Heart right ventricle (tissue), 16 donors: Measurements from ENCODE around the gene PLIN4. TPM values are rescaled to one million over a fixed set of nuclear protein-coding genes. Genes with fewer than 3 reads are reported as not detected.

Experiments used
- ATAC-seq, 8 donors: fragments of 200-7000 bp; cut with Tn5 transposase; one replicate each; pipeline ENCODE4 v1.9.1; 2020; ENCODE audit warnings: mild to moderate bottlenecking in 8 of 8, moderate library complexity in 8 of 8, moderate number of reproducible peaks in 1 of 8
- DNase-seq, 2 donors: peaks; one replicate each; pipeline ENCODE4 v3.0.0-alpha.2; 2020
- H3K27ac ChIP-seq, 10 donors: fragments of 200-600 bp; sonication (generic) in 2 of 10; one replicate each; pipeline versions ENCODE4 v1.5.0 to v1.8.0; 2020 to 2022; ENCODE audit warnings: mild to moderate bottlenecking in 3 of 10
- H3K27me3 ChIP-seq, 7 donors: fragments of 200-600 bp; one replicate each; pipeline ENCODE4 v1.8.0; 2021 to 2022; ENCODE audit warnings: mild to moderate bottlenecking in 2 of 7
- H3K36me3 ChIP-seq, 9 donors: fragments of 200-600 bp; sonication (generic) in 1 of 9; one replicate each; pipeline versions ENCODE4 v1.5.0 to v1.8.0; 2020 to 2022; ENCODE audit warnings: mild to moderate bottlenecking in 2 of 9
- H3K4me1 ChIP-seq, 9 donors: fragments of 200-600 bp; sonication (generic) in 1 of 9; one replicate each; pipeline versions ENCODE4 v1.5.0 to v1.8.0; 2020 to 2022; ENCODE audit warnings: mild to moderate bottlenecking in 4 of 9
- H3K4me3 ChIP-seq, 10 donors: fragments of 200-600 bp; sonication (generic) in 2 of 10; one replicate each; pipeline versions ENCODE4 v1.5.0 to v1.8.0; 2020 to 2022; ENCODE audit warnings: mild to moderate bottlenecking in 7 of 10, moderate library complexity in 2 of 10
- H3K9me3 ChIP-seq, 11 donors: fragments of 200-600 bp in 10 of 11; sonication (generic) in 2 of 11; one replicate each; pipeline versions ENCODE4 v1.5.0 to v1.8.0; 2013 to 2022; ENCODE audit warnings: mild to moderate bottlenecking in 2 of 11, control low read depth in 1 of 11, moderate library complexity in 1 of 11
- WGBS, 2 donors: extraction: QIAGEN DNeasy Blood & Tissue Kit; methylation state at CpG; one replicate each; pipeline ENCODE4 v1.1.7; 2013; ENCODE audit warnings: inconsistent platforms in 1 of 2; 5-methylcytosine and 5-hydroxymethylcytosine counted together
- intact Hi-C, 10 donors: fragments of 100-400 bp; cut with DNase I; formaldehyde crosslinking; loops; one replicate each; pipeline versions ENCODE4 v1.11.1 to v1.14.2; 2022
- polyA plus RNA-seq, 2 donors: library from polyadenylated mRNA; stranded (reverse); fragments of 200-250 nt; gene quantifications; one replicate each; pipeline ENCODE4 v1.2.3, GENCODE V29; 2013
- total RNA-seq, 10 donors: library from RNA; stranded (reverse); fragmentation: NEBNext Ultra II Directional in 3 of 10; extraction: Animal tissue kit (Norgen Biotek cat#: 25700) in 3 of 10; gene quantifications; one replicate each; pipeline versions ENCODE4 v1.2.1 to v1.2.4, GENCODE V29; 2021 to 2023
- TF ChIP-seq, protein P1 (sequence below), 9 donors: fragments of 200-600 bp; sonication (generic) in 2 of 9; IDR thresholded peaks; one replicate each; pipeline versions ENCODE4 v1.5.0 to v1.8.0; 2021 to 2022; ENCODE audit warnings: antibody characterized with exemption in 9 of 9, mild to moderate bottlenecking in 5 of 9, moderate library complexity in 1 of 9
- donor health status: Arrhythmogenic right ventricular cardiomyopathy.
- donor health status: ischemic (EF 13 %, LVEDD 7.1; RV severe dilation, severe dysfunction).
- donor health status: healthy with polysubstance abuse.
- donor health status: DM: no; HTN: yes; CAD: no.
- donor health status: DM: no; HTN: no; CAD: no.
- donor health status: ischemic (EF 25% LVEDD 6.9; RV normal size, moderate dysfunction).
- donor health status: ischemic (EF 25% LVEDD 5.7; RV mildly dilated, moderate dysfunction).
- donor health status: healthy.
- donor health status: DM: yes; HTN: yes; CAD: no.
- donor health status: Ischemic cardiomyopathy.
- donor health status: ischemic (EF 35%, LVEDD 5.7; RV mildly dilated, moderate dysfunction).
- donor health status: nonischemic (EF 11% LVEDD 7.7; RV severe dilation, severe dysfunction).
- donor health status: DM: yes; HTN: yes; CAD: no.
- donor health status: PGD.
- donor health status: ischemic (EF 29% LVEDD 5.4; RV normal size, mild dysfunction).
- donor health status: nonischemic (EF 23%, LVEDD 6.1; RV moderate dilation, normal function).

PLIN4 gene
- total and polyA plus RNA-seq, 12 donors: 42.0 to 416 (median 198) TPM

DNA sequence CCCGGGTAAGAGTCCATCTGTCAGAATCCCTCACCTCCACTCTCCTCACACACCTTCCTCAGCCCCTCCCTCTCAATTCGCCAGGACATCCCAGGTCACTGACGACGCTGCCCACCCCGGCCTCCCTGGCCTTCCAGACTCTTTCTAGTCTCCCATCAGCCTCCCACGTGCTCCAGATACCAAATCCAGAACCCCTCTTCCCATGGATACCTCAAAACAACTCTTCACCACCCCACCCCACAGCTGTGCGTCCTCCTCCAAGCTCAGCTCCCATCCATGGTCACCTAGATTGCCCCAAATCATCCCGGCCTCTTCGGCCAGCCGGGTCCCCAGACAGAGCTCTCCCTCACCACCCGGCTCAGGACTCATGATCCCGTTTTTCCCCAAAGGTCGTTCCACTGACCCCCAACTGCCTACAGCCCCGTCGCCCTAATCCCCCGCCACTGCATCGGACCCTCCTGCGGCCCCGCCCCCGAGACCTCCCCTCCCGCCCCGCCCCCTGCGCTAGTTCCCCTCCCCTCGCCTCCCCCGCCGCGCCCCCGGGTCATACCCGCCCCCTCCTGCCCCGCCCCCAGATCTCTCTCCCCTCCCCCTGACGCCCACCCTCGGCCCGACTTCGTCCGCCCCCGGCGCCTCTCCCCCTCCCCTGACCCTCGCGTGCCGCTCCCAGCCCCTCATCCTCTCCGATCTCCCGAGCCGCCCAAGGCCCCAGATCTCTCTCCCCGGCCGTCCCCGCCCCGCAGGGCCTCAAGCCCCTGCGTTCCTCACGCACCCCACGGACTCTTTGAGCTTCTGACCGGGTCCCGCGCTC is 61.2 kb downstream of the PLIN4 start:
- H3K4me1 ChIP-seq: peaks cover 7 to 43% (median 25%) of the 10 kb centered on the region in 9 donors
- DNase-seq: peak; percentile 49 to 51
- peak; percentile 17 to 62 (median 30) for ATAC-seq
- H3K4me3 ChIP-seq: peak overlapping the region; percentile 51 to 88 (median 76)
- TF ChIP-seq, protein P1, sequence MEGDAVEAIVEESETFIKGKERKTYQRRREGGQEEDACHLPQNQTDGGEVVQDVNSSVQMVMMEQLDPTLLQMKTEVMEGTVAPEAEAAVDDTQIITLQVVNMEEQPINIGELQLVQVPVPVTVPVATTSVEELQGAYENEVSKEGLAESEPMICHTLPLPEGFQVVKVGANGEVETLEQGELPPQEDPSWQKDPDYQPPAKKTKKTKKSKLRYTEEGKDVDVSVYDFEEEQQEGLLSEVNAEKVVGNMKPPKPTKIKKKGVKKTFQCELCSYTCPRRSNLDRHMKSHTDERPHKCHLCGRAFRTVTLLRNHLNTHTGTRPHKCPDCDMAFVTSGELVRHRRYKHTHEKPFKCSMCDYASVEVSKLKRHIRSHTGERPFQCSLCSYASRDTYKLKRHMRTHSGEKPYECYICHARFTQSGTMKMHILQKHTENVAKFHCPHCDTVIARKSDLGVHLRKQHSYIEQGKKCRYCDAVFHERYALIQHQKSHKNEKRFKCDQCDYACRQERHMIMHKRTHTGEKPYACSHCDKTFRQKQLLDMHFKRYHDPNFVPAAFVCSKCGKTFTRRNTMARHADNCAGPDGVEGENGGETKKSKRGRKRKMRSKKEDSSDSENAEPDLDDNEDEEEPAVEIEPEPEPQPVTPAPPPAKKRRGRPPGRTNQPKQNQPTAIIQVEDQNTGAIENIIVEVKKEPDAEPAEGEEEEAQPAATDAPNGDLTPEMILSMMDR (IDR thresholded peaks at IDR 0.05): no peak
- H3K36me3 ChIP-seq: peaks cover 3 to 29% (median 22%) of the 10 kb centered on the region in 9 donors
- 1% methylated on average over 36 to 50 of the region's 53 CpGs for WGBS, 2 donors
- H3K9me3 ChIP-seq: no peaks in the 10 kb centered on the region
- intact Hi-C loops: loop anchor here in 3 of 10 donors (1.0 to 5.0 kb wide), 2 partner anchors 14 to 55 kb away; partner anchors contain the start of genes CHAF1A (in 2 of the 3) and SH3GL1 (in 2 of the 3)
- peak overlapping the region; percentile 66 to 96 (median 91) for H3K27ac ChIP-seq
- H3K27me3 ChIP-seq: no peaks in the 10 kb centered on the region

DNA sequence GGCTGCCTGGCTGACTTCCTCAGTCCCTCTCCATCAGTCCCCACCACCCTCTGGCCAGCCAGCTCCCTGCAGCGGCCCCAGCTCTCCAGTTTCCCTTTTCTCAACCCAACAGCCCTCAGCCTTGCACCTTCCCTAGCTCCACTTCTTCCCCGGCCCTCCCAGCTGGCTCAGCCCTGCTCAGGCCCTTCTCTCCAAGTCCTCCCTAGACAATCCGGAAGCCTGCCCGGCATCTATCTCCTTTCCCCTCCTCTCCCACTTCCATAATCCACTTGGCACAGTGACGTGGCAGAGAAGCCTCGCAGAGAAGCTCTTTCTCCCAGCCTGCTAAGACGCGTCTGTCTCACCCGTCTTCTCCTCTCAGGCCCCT is 61.8 kb downstream of the PLIN4 start:
- ATAC-seq (peak; percentile 5 to 40 (median 10)), DNase-seq (no peak)
- H3K4me1 ChIP-seq: peaks cover 7 to 43% (median 25%) of the 10 kb centered on the region in 9 donors
- H3K36me3 ChIP-seq: peaks cover 3 to 35% (median 22%) of the 10 kb centered on the region in 9 donors
- 5 to 7% methylated on average over 9 of the region's 9 CpGs for WGBS, 2 donors
- intact Hi-C loops: loop anchor here in 2 of 10 donors (5.0 kb wide), 1 partner anchor 54 kb away; the partner anchor contains the start of genes CHAF1A (in 2 of the 2) and SH3GL1 (in 2 of the 2)
- no peaks in the 10 kb centered on the region for H3K27me3 ChIP-seq
- peak overlapping the region; percentile 51 to 88 (median 76) for H3K4me3 ChIP-seq
- peak overlapping the region in 9 of 10 donors; percentile 57 to 96 (median 93) for H3K27ac ChIP-seq
- TF ChIP-seq, protein P1 (IDR thresholded peaks at IDR 0.05): no peak
- H3K9me3 ChIP-seq: no peaks in the 10 kb centered on the region

DNA sequence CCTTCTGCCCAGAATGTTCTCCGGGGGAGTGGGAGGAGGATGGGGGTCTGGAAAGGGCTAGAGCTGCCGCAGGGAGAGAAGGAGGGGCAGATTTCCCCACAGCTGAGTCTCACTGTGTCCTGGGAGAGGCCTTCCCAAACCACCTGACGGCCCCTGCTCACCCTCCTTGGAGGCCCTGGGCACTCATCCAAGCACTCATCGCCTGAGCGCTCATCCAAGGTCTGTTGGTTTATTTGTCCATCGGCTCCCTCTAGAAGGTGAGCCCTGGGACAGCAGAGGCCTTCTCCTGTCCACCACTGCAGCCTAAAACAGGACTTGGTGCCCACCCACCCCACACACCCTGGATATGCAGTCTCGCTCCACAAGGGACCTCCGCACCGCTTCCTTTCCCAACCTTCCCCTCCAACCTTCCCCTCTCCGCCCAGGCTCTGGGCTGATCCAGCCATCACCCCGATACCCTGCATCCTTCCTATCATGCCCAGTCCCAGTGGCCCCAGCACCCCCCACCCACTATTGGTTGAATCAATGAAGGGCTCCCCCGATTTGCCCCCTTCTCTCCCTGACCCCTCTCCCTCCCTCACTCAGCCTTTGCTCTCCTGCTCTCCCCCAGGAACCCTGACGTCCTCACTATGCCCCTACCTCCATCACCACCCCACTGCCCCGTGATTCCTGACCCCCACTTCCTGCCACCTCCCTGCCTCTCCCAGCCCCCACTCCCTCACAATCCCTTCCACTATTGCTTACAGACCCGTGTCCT is 62.4 kb downstream of the PLIN4 start:
- H3K4me1 ChIP-seq: peaks cover 7 to 43% (median 25%) of the 10 kb centered on the region in 9 donors
- TF ChIP-seq, protein P1 (IDR thresholded peaks at IDR 0.05): peak in 2 of 9 donors; percentile 11 to 28
- DNase-seq: peak; percentile 61 to 75
- ATAC-seq: peak in 6 of 8 donors; percentile 32 to 65 (median 47)
- H3K27me3 ChIP-seq: no peaks in the 10 kb centered on the region
- H3K27ac ChIP-seq: peak overlapping the region in 9 of 10 donors; percentile 52 to 96 (median 93)
- no peaks in the 10 kb centered on the region for H3K9me3 ChIP-seq
- H3K4me3 ChIP-seq: peak overlapping the region in 9 of 10 donors; percentile 58 to 88 (median 77)
- H3K36me3 ChIP-seq: peaks cover 3 to 40% (median 28%) of the 10 kb centered on the region in 9 donors
- WGBS, 2 donors: 37 to 41% methylated on average over 15 of the region's 15 CpGs
- intact Hi-C loops: loop anchor here in 2 of 10 donors (5.0 kb wide), 1 partner anchor 54 kb away; the partner anchor contains the start of genes CHAF1A (in 2 of the 2) and SH3GL1 (in 2 of the 2)
